Measurements from ENCODE around the gene RBM33. TPM values are rescaled to one million over a fixed set of nuclear protein-coding genes. Genes with fewer than 3 reads are reported as not detected.

Gene RBM33
- total and polyA plus RNA-seq, 5 donors: 16.6 to 39.1 (median 38.0) TPM

DNA sequence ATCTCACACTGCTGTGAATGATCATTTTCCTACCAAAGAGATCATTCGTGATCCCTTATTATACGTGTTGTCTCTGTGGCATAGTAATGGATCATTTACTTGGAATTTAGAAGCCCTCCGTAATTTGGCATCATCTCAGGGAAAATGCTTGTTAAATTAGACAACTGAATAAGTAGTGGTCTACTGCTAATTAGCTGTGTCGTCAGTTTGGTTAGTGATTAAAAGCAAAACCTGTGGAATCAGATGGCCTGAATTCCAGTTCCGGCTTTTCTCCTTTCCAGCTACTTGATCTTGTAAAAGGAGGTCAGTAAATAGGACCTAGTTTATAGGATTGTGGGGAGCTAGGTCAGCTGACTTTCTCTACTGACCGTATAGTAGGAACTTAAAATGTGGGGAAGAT, 65.6 kb downstream of the RBM33 start:
- intact Hi-C loops (cut with DNase I): no loop called here
- Histone ChIP-seq H3K27ac (ENCODE audit: low read length) (no peak overlapping the region), H3K4me3 (ENCODE audit: low read length) (no peak overlapping the region), H3K4me1 (ENCODE audit: control insufficient read depth, insufficient read depth, low read length) (no peaks in the 10 kb centered on the region), H3K27me3 (ENCODE audit: control insufficient read depth, insufficient read depth) (no peaks in the 10 kb centered on the region), H3K9me3 (ENCODE audit: control insufficient read depth, low read length) (no peaks in the 10 kb centered on the region)
- DNase-seq: no peak
- WGBS: 86% methylated on average over 6 of the region's 6 CpGs
- ATAC-seq: no peak

DNA sequence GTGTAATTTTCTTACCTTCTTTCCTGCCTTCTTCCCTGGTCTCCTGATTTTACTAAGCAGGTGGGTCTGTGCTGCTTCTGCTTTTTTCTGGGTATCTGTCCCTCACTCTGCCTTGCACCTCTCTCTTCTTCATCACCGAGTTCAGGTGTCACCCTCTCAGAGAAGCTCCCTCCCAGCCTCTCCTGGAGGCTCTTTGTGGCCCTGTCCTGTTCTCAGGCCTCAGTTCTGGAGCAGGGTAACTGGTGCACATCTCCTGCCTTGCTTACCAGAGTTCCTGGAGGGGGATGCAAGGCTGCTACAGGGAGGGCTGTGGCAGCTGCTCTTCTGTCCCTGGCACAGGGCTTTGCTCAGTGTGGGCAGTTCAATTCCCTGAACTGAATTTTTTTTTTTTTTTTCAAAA, 66.1 kb downstream of the RBM33 start:
- no peak overlapping the region for H3K4me3 ChIP-seq (ENCODE audit: low read length)
- ATAC-seq (no peak), DNase-seq (no peak)
- H3K4me1 ChIP-seq (ENCODE audit: control insufficient read depth, insufficient read depth, low read length): no peaks in the 10 kb centered on the region
- H3K9me3 ChIP-seq (ENCODE audit: control insufficient read depth, low read length): no peaks in the 10 kb centered on the region
- H3K27ac ChIP-seq (ENCODE audit: low read length): no peak overlapping the region
- WGBS: 77% methylated on average over 1 of the region's 1 CpG
- no peaks in the 10 kb centered on the region for H3K27me3 ChIP-seq (ENCODE audit: control insufficient read depth, insufficient read depth)
- intact Hi-C loops (cut with DNase I): no loop called here

DNA sequence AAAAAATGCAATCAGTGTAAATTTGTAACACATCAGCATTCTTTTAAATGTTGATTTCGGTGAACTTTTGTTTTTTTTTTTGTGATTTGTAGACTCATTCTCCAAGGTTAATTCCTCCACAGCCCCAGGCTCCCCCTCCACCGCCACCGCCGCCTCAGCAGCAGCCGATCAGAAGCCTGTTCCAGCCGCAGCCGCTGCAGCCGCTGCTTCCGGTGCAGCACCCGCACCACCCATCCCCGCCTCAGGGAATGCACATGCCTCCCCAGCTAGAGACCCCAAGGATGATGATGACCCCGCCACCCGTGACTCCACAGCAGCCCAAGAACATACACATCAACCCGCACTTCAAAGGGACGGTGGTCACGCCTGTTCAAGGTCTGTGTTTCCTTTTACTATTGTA, 66.6 kb downstream of the RBM33 start:
- Histone ChIP-seq H3K27ac (ENCODE audit: low read length) (no peak overlapping the region), H3K4me3 (ENCODE audit: low read length) (no peak overlapping the region), H3K9me3 (ENCODE audit: control insufficient read depth, low read length) (no peaks in the 10 kb centered on the region), H3K27me3 (ENCODE audit: control insufficient read depth, insufficient read depth) (no peaks in the 10 kb centered on the region), H3K4me1 (ENCODE audit: control insufficient read depth, insufficient read depth, low read length) (no peaks in the 10 kb centered on the region)
- no peak for ATAC-seq
- 95% methylated on average over 16 of the region's 16 CpGs for WGBS
- intact Hi-C loops (cut with DNase I): no loop called here
- no peak for DNase-seq

GRCh38 chr7:155713384-155713783, 68.9 kb downstream of the RBM33 start:
- intact Hi-C loops (cut with DNase I): no loop called here
- peak; percentile 27 to 69 (median 69) for DNase-seq
- no peaks in the 10 kb centered on the region for H3K9me3 ChIP-seq (ENCODE audit: control insufficient read depth, low read length)
- H3K27ac ChIP-seq (ENCODE audit: low read length): no peak overlapping the region
- no peaks in the 10 kb centered on the region for H3K4me1 ChIP-seq (ENCODE audit: control insufficient read depth, insufficient read depth, low read length)
- H3K27me3 ChIP-seq (ENCODE audit: control insufficient read depth, insufficient read depth): no peaks in the 10 kb centered on the region
- 76% methylated on average over 10 of the region's 10 CpGs for WGBS
- peak; percentile 34 to 58 for ATAC-seq
- no peak overlapping the region for H3K4me3 ChIP-seq (ENCODE audit: low read length)

GRCh38 chr7:155714702-155715101, 70.2 kb downstream of the RBM33 start:
- no peak overlapping the region for H3K27ac ChIP-seq (ENCODE audit: low read length)
- ATAC-seq: peak; percentile 29 to 45

GRCh38 chr7:155715111-155715805, 70.8 kb downstream of the RBM33 start:
- 86% methylated on average over 11 of the region's 11 CpGs for WGBS
- H3K9me3 ChIP-seq (ENCODE audit: control insufficient read depth, low read length): no peaks in the 10 kb centered on the region
- intact Hi-C loops (cut with DNase I): no loop called here
- DNase-seq: no peak
- H3K4me3 ChIP-seq (ENCODE audit: low read length): no peak overlapping the region
- no peaks in the 10 kb centered on the region for H3K4me1 ChIP-seq (ENCODE audit: control insufficient read depth, insufficient read depth, low read length)
- H3K27me3 ChIP-seq (ENCODE audit: control insufficient read depth, insufficient read depth): no peaks in the 10 kb centered on the region
- H3K27ac ChIP-seq (ENCODE audit: low read length): no peak overlapping the region
- no peak for ATAC-seq

More at GRCh38 chr7:155714702-155715101, 70.2 kb downstream of the RBM33 start:
- Histone ChIP-seq H3K9me3 (ENCODE audit: control insufficient read depth, low read length) (no peaks in the 10 kb centered on the region), H3K4me1 (ENCODE audit: control insufficient read depth, insufficient read depth, low read length) (no peaks in the 10 kb centered on the region), H3K4me3 (ENCODE audit: low read length) (no peak overlapping the region), H3K27me3 (ENCODE audit: control insufficient read depth, insufficient read depth) (no peaks in the 10 kb centered on the region)
- intact Hi-C loops (cut with DNase I): no loop called here
- no peak for DNase-seq
- 84% methylated on average over 6 of the region's 6 CpGs for WGBS

GRCh38 chr7:155717010-155717744, 72.7 kb downstream of the RBM33 start:
- Histone ChIP-seq H3K9me3 (ENCODE audit: control insufficient read depth, low read length) (no peaks in the 10 kb centered on the region), H3K4me3 (ENCODE audit: low read length) (no peak overlapping the region), H3K27me3 (ENCODE audit: control insufficient read depth, insufficient read depth) (no peaks in the 10 kb centered on the region), H3K4me1 (ENCODE audit: control insufficient read depth, insufficient read depth, low read length) (no peaks in the 10 kb centered on the region), H3K27ac (ENCODE audit: low read length) (no peak overlapping the region)
- 89% methylated on average over 12 of the region's 12 CpGs for WGBS
- intact Hi-C loops (cut with DNase I): no loop called here
- no peak for ATAC-seq
- DNase-seq: no peak

DNA sequence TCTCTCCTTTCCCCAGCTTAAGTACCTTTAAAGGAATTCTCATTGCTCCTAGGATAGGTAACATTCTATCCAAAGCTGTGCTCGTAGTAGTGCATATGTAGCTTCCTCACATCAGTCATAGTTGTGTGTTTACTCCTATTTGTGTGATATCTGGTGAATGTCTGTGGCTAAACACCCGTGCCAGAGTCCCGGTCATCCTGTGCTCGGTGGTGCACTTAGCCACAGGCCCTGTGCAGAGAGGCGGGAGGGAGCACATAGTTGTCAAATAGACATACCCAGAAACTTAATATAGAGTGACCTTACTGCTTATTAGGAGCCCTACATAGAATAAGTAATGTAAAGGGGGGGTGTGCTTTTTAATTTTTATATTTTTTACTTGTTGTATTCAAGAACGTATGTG, 76.6 kb downstream of the RBM33 start:
- Histone ChIP-seq H3K27ac (ENCODE audit: low read length) (no peak overlapping the region), H3K4me3 (ENCODE audit: low read length) (no peak overlapping the region), H3K9me3 (ENCODE audit: control insufficient read depth, low read length) (no peaks in the 10 kb centered on the region), H3K27me3 (ENCODE audit: control insufficient read depth, insufficient read depth) (no peaks in the 10 kb centered on the region), H3K4me1 (ENCODE audit: control insufficient read depth, insufficient read depth, low read length) (no peaks in the 10 kb centered on the region)
- DNase-seq: no peak
- ATAC-seq: peak in 1 of 2 donors; percentile 23
- intact Hi-C loops (cut with DNase I): no loop called here
- WGBS: 74% methylated on average over 6 of the region's 6 CpGs

GRCh38 chr7:155722118-155722517, 77.7 kb downstream of the RBM33 start:
- no peaks in the 10 kb centered on the region for H3K27me3 ChIP-seq (ENCODE audit: control insufficient read depth, insufficient read depth)
- intact Hi-C loops (cut with DNase I): no loop called here
- no peak overlapping the region for H3K4me3 ChIP-seq (ENCODE audit: low read length)
- no peaks in the 10 kb centered on the region for H3K4me1 ChIP-seq (ENCODE audit: control insufficient read depth, insufficient read depth, low read length)
- no peaks in the 10 kb centered on the region for H3K9me3 ChIP-seq (ENCODE audit: control insufficient read depth, low read length)
- 79% methylated on average over 2 of the region's 2 CpGs for WGBS
- DNase-seq: no peak
- no peak for ATAC-seq
- no peak overlapping the region for H3K27ac ChIP-seq (ENCODE audit: low read length)

DNA sequence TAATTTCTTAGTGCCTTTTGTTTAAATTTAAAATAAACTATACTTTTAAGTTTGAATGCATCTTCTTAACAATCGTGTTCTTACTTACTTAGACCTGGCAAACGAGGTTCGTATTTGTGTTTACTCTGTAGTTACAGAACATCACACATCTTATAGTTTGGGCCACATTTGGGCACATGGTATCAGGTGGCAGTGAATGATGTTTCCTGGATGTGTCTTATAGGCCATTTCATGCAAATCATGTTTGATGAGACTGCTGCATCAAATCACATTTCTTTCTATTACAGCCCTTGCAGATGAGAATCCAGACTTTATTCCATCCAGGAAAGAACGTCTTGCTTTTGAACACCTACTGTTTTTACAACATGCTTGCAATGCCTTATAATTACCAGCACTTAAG, 78.5 kb downstream of the RBM33 start:
- no peak overlapping the region for H3K4me3 ChIP-seq (ENCODE audit: low read length)
- H3K9me3 ChIP-seq (ENCODE audit: control insufficient read depth, low read length): no peaks in the 10 kb centered on the region
- peaks cover 1% of the 10 kb centered on the region for H3K4me1 ChIP-seq (ENCODE audit: control insufficient read depth, insufficient read depth, low read length)
- no peak for DNase-seq
- intact Hi-C loops (cut with DNase I): no loop called here
- no peak for ATAC-seq
- 84% methylated on average over 4 of the region's 4 CpGs for WGBS
- H3K27ac ChIP-seq (ENCODE audit: low read length): no peak overlapping the region
- H3K27me3 ChIP-seq (ENCODE audit: control insufficient read depth, insufficient read depth): no peaks in the 10 kb centered on the region

DNA sequence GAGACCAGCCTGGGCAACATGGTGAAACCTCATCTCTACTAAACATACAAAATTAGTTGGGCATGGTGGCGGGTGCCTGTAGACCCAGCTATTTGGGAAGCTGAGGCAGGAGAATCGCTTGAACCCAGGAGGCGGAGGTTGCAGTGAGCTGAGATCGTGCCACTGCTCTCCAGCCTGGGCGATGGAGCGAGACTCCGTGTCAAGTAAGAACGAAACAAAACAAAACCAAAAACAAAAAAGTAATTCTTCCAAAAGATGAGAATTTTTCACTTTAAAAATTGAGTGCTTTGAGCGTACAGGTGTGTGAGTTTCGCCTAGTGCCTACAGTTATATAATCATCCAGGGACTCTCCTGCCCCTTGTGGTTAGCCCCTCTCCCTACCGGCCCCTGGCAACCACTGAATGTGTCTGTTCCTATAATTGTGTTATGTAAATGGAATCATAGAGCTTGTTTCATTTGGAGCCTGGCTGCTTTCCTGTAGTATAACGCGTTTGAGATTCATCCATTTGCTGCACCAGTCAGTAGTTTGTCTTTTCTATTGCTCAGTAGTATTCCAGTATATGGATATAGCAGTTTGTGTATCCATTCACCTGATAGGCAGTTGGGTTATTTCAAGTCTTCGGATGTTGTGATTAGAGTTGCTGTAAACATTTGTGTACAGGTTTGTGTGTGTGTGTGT, 80.0 kb downstream of the RBM33 start:
- Histone ChIP-seq H3K9me3 (ENCODE audit: control insufficient read depth, low read length) (no peaks in the 10 kb centered on the region), H3K4me3 (ENCODE audit: low read length) (no peak overlapping the region), H3K27ac (ENCODE audit: low read length) (no peak overlapping the region), H3K4me1 (ENCODE audit: control insufficient read depth, insufficient read depth, low read length) (peaks cover 4% of the 10 kb centered on the region), H3K27me3 (ENCODE audit: control insufficient read depth, insufficient read depth) (no peaks in the 10 kb centered on the region)
- DNase-seq (no peak), ATAC-seq (no peak)
- WGBS: 91% methylated on average over 14 of the region's 14 CpGs
- intact Hi-C loops (cut with DNase I): no loop called here
